ENCODE data around the gene C1GALT1.

The C1GALT1 gene

DNA sequence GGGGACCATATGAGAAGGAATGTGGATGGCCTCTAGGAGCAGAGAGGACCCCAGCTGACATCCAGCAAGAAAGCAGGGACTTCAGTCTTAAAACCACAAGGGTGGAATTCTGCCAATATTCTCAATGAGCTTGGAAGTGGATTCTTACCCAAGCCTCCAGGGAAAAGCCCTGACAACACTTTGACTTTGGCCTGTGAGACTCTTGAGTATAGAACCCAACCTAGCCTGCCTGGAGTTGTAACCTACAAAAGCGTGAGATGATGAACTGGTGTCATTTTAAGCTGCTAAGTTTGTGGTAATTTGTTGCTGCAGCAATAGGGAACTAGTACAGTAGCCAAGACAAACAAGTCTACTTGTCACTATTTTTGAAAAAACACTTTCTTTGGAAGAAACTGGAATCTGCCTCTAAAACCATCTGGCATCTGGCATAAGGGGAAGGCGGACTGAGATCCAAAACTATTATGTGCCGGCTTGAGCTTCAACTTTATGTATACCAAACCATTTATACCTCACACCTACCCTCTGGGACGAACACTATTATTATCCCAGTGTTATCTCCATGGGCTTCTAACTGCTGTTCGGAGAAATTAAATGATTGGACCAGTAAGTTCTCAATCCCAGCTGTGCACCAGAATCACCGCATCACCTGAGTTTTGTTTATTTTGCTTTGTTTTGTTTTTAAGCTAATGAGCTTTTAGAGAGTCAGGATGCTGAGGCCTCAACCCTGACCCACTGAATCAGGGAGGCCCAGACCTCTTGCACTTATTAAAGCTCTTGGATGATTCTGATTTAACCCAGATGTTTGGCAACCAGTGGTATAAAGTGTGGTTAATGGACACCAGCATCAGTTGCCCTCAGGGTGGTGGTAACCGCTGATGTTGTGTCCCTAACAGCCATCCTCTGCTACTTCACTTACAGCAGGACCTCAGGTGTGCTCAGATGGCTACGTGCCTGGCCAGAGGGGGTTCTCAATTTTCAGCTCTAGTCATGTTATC, 83.0 kb downstream of the C1GALT1 start:
- in situ Hi-C loops (cut with HindIII; ENCODE audit: low sequenced_read_pairs): no loop called here

DNA sequence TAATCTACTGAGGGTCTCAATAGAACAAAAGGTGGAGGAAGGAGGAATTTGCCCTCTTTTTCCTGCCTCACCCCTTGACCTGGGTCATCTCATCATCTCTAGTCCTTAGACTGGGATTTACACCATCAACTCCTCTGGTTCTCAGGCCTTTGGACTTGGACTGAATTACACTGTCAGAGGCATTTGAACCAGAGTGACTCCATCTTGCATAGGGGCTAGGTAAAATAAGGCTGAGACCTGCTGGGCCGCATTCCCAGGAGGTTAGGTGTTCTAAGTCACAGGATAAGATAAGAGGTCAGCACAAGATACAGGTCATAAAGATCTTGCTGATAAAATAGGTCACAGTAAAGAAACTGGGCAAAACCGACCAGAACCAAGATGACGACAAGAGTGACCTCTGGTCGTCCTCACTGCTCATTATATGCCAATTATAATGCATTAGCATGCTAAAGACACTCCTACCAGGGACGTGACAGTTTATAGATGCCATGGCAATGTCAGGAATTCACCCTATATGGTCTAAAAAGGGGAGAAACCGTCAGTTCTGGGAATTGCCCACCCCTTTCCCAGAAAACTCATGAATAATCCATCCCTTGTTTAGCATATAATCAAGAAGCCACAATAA, 84.0 kb downstream of the C1GALT1 start:
- in situ Hi-C loops (cut with HindIII; ENCODE audit: low sequenced_read_pairs): no loop called here

DNA sequence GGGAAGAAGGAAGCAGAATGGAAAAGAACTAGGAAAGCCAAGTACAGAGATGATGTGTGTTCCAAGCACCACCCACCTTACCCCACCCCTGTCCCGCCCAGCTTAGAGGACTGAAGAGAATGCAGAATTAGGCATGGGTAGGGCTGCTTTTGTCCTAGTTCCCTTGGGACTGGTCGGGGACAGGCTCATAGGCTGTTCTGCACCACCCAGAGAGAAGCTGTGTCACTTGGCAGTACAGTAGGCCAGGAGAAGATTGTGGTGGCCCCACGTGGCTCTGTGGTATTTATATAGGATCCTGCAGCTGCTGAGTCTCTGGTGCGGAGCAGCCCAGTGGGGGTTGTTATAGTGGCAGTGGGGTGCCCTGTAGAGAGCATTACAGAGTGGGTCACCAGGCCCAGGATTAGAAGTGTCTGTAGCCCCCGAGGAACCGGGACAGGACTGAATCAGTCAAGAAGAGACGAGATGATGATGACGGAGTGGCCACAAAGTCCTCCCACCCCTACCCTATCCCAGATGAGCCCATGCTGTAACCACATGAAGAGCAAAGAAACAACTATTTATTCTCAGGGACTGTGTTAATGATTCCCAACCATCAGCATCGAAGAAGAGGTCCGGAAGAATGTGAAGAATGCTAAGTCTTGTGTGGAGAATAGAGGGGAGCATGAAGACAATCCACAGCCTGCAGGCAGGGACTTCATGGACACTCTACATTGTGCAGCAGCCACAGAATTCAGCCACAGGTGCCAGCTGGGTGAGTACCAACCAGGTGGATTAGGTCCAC, 88.9 kb downstream of the C1GALT1 start:
- in situ Hi-C loops (cut with HindIII; ENCODE audit: low sequenced_read_pairs): no loop called here

- in situ Hi-C loops (cut with HindIII; ENCODE audit: low sequenced_read_pairs): no loop called here
Observed at GRCh38 chr7:7272294-7272693, 90.0 kb downstream of the C1GALT1 start.

DNA sequence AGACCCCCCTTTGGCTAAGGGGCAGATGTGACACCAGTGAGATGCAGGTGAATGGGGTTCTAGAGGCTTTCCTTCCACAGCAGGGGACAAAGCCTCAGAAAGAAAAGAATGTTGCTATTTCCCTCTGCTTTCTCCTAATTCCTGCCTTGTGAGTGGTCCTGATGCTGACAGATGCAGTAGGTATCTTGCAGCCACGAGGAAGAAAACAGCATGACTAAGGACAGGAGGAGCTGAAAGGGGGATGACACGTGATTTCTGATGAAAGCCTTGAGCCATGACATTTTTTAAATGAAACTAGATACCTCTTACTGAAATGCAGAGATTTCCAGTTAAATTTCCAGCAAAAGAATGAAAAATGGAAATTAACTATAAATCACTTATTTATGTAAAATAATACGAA, 92.4 kb downstream of the C1GALT1 start:
- in situ Hi-C loops (cut with HindIII; ENCODE audit: low sequenced_read_pairs): no loop called here

- in situ Hi-C loops (cut with HindIII; ENCODE audit: low sequenced_read_pairs): no loop called here
Observed at GRCh38 chr7:7276161-7276560, 93.8 kb downstream of the C1GALT1 start.

GRCh38 chr7:7290429-7291122, 108.2 kb downstream of the C1GALT1 start:
- in situ Hi-C loops (cut with HindIII; ENCODE audit: low sequenced_read_pairs): no loop called here

DNA sequence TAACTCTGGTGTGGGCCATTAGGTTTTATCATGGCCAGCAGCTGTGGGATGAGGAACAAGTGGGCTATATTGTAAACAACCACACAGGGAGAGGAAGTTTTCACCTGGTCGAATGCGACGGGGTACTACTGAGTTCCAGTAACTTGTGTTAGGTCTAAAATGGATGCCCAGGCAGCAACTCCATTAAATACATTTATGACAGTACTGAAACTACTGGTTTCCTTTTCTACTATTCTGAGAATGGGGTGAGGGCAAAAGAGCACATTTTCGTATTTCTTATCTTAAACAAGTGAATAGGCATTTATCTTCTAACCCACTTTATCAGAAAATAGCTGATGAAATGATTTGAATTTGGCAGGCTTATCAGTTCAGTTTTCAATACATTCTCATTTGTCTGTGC, 109.7 kb downstream of the C1GALT1 start:
- in situ Hi-C loops (cut with HindIII; ENCODE audit: low sequenced_read_pairs): no loop called here

GRCh38 chr7:7292608-7293007, 110.3 kb downstream of the C1GALT1 start:
- in situ Hi-C loops (cut with HindIII; ENCODE audit: low sequenced_read_pairs): no loop called here

DNA sequence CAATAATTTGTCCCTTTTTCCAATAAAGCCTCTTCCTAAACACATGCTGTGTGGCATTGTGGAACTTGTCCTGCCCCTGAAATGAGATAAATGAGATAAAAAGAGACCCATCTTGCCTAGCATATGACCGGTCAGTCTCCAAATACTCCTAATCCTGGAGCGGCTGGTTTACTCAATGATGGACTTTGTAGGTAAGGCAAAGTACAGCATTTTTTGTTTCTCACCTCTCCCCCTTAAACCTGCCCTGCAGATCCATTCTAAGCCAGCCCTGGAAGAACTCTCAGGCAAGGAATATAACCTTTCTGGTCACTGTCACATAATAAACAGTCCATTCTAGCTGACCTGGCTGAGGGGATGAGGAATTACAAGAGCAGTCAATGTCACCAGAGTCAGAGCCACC, 110.7 kb downstream of the C1GALT1 start:
- in situ Hi-C loops (cut with HindIII; ENCODE audit: low sequenced_read_pairs): no loop called here

- in situ Hi-C loops (cut with HindIII; ENCODE audit: low sequenced_read_pairs): no loop called here
Observed at GRCh38 chr7:7294911-7295310, 112.6 kb downstream of the C1GALT1 start.

Measured in endothelial cell of hepatic sinusoid (primary cell).